Stomach (tissue), 9 donors: ENCODE results near the gene RAB1B. TPM values are rescaled to one million over a fixed set of nuclear protein-coding genes. Genes with fewer than 3 reads are reported as not detected.

Experiments
- DNase-seq, 2 donors: peaks; one replicate each; pipeline versions ENCODE4 v3.0.0 to v3.0.0-alpha.2; 2013 to 2019
- H3K27ac ChIP-seq, 5 donors: fragments of 200-600 bp in 4 of 5; sonication (generic) in 4 of 5; one replicate each; pipeline ENCODE4 v1.5.1; 2013 to 2019; ENCODE audit warnings: mild to moderate bottlenecking in 1 of 5, moderate library complexity in 1 of 5
- H3K27me3 ChIP-seq, 3 donors: fragments of 200-600 bp; sonication (generic); one replicate each; pipeline ENCODE4 v1.5.1; 2017 to 2019; ENCODE audit warnings: mixed run types in 1 of 3
- H3K36me3 ChIP-seq, 4 donors: fragments of 200-600 bp; sonication (generic); 1 replicate in 3 of 4; 2 replicates in 1 of 4; pipeline ENCODE4 v1.5.1; 2016 to 2019
- H3K4me1 ChIP-seq, 4 donors: fragments of 200-600 bp; sonication (generic); one replicate each; pipeline ENCODE4 v1.5.1; 2016 to 2019
- H3K4me3 ChIP-seq, 4 donors: fragments of 200-600 bp; sonication (generic) in 3 of 4; one replicate each; pipeline ENCODE4 v1.5.1; 2016 to 2019; ENCODE audit warnings: mild to moderate bottlenecking in 1 of 4
- H3K9me3 ChIP-seq, 4 donors: fragments of 200-600 bp; sonication (generic); one replicate each; pipeline ENCODE4 v1.5.1; 2016 to 2019
- EP300 ChIP-seq: sonication (generic); formaldehyde crosslinking; IDR thresholded peaks from one replicate; pipeline ENCODE4 v1.6.1; 2017; ENCODE audit warnings: antibody characterized with exemption
- POLR2A ChIP-seq, 4 donors: fragments of 450-650 bp; IDR thresholded peaks; one replicate each; pipeline ENCODE4 v1.6.1; 2016; ENCODE audit warnings: antibody characterized with exemption in 4 of 4, control low read depth in 2 of 4, mild to moderate bottlenecking in 1 of 4, moderate library complexity in 1 of 4
- POLR2AphosphoS5 ChIP-seq, 3 donors: sonication (generic); formaldehyde crosslinking; IDR thresholded peaks; one replicate each; pipeline ENCODE4 v1.6.1; 2016; ENCODE audit warnings: antibody characterized with exemption in 3 of 3
- WGBS, 5 donors: extraction: QIAGEN DNeasy Blood & Tissue Kit in 3 of 5; methylation state at CpG; one replicate each; pipeline versions ENCODE4 v1.1.5 to v1.1.7; 2013 to 2018; 5-methylcytosine and 5-hydroxymethylcytosine counted together
- intact Hi-C: fragments of 100-400 bp; cut with DNase I; formaldehyde crosslinking; loops from one replicate; pipeline ENCODE4 v1.15.1; 2023; ENCODE audit warnings: low total_unique reads
- polyA plus RNA-seq, 3 donors: library from polyadenylated mRNA; stranded (reverse); fragments of 200-250 nt; gene quantifications; one replicate each; pipeline ENCODE4 v1.2.3, GENCODE V29; 2013
- total RNA-seq, 5 donors: library from RNA; depleted of rRNA; stranded (reverse); fragments of >200 nt; gene quantifications; one replicate each; pipeline versions ENCODE4 v1.1.0 to v1.2.3, GENCODE V29; 2014 to 2016
- TF ChIP-seq, protein P1 (sequence below), 7 experiments: fragments of 450-650 bp in 4 of 7; fragments of 200-600 bp in 3 of 7; sonication (generic) in 3 of 7; IDR thresholded peaks; one replicate each; pipeline ENCODE4 v1.5.1; 2016 to 2019; ENCODE audit warnings: antibody characterized with exemption in 7 of 7, control low read depth in 2 of 7, mild to moderate bottlenecking in 1 of 7
- donor health status: healthy with polysubstance abuse.
- donor health status: Bipolar disorder and iron deficiency.
- donor health status: healthy.

Gene RAB1B
- total and polyA plus RNA-seq, 8 donors: 19.3 to 170 (median 82.3) TPM

DNA sequence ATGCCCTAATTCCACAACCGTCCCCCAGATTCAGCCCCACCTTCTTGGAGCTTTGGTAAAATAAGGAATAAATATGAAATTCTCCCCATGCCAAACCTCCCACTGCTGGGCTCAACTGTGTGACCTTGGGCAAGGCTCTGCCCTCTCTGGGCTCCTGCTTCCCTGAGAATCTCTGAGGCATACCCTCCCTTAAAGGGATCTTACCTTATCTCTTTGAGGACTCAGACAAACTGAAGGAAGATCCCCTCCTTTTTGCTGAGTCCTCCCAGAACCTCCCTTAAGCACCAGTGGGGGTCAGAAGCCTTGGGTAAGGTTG, 45.7 kb downstream of the RAB1B start:
- no peaks in the 10 kb centered on the region for H3K36me3 ChIP-seq
- peak overlapping the region in 3 of 4 donors; percentile 26 to 55 (median 46) for H3K4me3 ChIP-seq
- peak overlapping the region; percentile 80 to 94 (median 88) for H3K27ac ChIP-seq
- TF ChIP-seq POLR2A (IDR thresholded peaks at IDR 0.05) (no peak), EP300 (no peak), POLR2AphosphoS5 (IDR thresholded peaks at IDR 0.05) (no peak)
- TF ChIP-seq, protein P1, sequence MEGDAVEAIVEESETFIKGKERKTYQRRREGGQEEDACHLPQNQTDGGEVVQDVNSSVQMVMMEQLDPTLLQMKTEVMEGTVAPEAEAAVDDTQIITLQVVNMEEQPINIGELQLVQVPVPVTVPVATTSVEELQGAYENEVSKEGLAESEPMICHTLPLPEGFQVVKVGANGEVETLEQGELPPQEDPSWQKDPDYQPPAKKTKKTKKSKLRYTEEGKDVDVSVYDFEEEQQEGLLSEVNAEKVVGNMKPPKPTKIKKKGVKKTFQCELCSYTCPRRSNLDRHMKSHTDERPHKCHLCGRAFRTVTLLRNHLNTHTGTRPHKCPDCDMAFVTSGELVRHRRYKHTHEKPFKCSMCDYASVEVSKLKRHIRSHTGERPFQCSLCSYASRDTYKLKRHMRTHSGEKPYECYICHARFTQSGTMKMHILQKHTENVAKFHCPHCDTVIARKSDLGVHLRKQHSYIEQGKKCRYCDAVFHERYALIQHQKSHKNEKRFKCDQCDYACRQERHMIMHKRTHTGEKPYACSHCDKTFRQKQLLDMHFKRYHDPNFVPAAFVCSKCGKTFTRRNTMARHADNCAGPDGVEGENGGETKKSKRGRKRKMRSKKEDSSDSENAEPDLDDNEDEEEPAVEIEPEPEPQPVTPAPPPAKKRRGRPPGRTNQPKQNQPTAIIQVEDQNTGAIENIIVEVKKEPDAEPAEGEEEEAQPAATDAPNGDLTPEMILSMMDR (IDR thresholded peaks at IDR 0.05): no peak
- intact Hi-C loops: loop anchor here (10.0 kb wide), 1 partner anchor 71 kb away; no protein-coding TSS in a partner anchor
- H3K9me3 ChIP-seq: no peaks in the 10 kb centered on the region
- no peak for DNase-seq
- H3K4me1 ChIP-seq: peaks cover 48 to 69% (median 65%) of the 10 kb centered on the region in 4 donors
- peaks cover 0 to 12% (median 0%) of the 10 kb centered on the region in 3 donors for H3K27me3 ChIP-seq
- WGBS, 5 donors: 39 to 92% (median 73%) methylated on average over 1 of the region's 1 CpG

DNA sequence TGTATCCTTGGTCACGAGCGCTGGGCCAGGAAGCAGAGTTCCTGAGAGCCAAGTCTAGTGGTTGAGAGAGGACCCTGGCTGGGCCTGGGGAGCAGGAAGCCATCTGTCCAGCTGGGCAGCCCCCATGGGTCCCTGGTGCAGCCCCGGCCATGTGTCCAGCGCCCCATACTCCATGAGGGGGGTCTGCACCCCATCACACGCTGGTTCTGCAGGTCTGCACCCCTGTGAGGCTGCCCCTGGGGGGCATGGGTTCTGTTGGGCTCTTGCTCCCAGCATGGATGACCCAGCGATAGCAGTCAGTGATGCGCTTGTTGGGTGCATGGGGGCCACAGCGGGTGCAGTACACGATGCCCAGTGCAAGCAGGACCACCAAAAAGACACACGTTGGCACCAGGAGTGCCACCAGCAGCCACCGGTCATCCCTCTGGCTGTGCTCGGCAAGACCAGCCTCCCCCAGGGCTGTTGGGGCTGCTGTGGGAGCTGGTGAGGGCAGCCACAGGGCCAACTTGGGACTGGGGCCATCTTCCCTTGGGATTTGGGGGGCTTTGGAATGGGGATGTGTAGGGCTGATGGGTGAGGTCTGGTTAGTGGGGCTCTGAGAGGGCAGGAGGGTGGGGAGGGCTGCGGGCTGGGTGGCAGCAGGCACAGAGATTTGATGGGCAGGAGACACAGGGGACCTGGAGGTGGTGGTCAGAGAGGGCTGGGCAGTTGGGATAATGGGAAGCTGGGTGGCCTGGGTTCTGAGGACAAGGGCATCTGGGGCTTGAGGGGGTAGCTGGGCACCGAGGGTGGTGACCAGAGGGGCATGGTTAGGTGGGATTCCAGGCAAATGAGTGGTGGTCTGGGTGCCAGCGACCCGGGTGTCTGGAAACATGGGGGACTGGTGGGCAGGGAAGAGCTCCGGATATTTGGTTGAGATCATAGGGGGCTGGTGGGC, 46.4 kb downstream of the RAB1B start:
- Histone ChIP-seq H3K36me3 (no peaks in the 10 kb centered on the region), H3K9me3 (no peaks in the 10 kb centered on the region), H3K4me3 (peak overlapping the region; percentile 26 to 56 (median 50)), H3K4me1 (peaks cover 48 to 69% (median 65%) of the 10 kb centered on the region in 4 donors), H3K27ac (peak overlapping the region; percentile 26 to 94 (median 88)), H3K27me3 (peaks cover 0 to 12% (median 0%) of the 10 kb centered on the region in 3 donors)
- 71 to 85% (median 82%) methylated on average over 6 to 17 of the region's 17 CpGs for WGBS, 5 donors
- intact Hi-C loops: loop anchor here (10.0 kb wide), 1 partner anchor 70 kb away; no protein-coding TSS in a partner anchor
- no peak for DNase-seq
- TF ChIP-seq POLR2A (IDR thresholded peaks at IDR 0.05) (no peak), POLR2AphosphoS5 (IDR thresholded peaks at IDR 0.05) (no peak), EP300 (no peak)
- TF ChIP-seq, protein P1 (IDR thresholded peaks at IDR 0.05): no peak

DNA sequence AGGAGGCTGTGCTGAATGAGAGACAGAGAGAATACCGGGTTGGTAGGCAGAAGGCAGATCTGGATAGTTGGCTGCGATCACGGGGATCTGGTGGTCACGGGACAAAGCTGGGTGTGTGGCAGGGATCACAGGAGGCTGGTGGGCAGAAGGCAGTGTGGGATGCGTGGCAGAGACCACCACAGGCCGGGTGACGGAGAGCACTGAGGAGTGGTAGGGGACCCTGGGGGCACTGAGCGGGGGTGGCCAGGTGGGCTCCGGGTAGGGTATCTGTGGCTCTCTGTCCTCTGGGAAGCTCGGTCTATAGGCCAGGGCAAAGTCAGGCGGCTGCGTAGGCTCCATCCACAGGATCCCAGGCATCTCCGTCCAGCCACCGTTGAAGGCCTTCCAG, 47.1 kb downstream of the RAB1B start:
- intact Hi-C loops: loop anchor here (10.0 kb wide), 1 partner anchor 69 kb away; no protein-coding TSS in a partner anchor
- TF ChIP-seq POLR2A (IDR thresholded peaks at IDR 0.05) (no peak), EP300 (no peak), POLR2AphosphoS5 (IDR thresholded peaks at IDR 0.05) (no peak)
- TF ChIP-seq, protein P1 (IDR thresholded peaks at IDR 0.05): no peak
- Histone ChIP-seq H3K4me1 (peaks cover 48 to 69% (median 65%) of the 10 kb centered on the region in 4 donors), H3K36me3 (no peaks in the 10 kb centered on the region), H3K4me3 (peak overlapping the region; percentile 46 to 56 (median 52)), H3K27me3 (peaks cover 0 to 12% (median 0%) of the 10 kb centered on the region in 3 donors), H3K9me3 (no peaks in the 10 kb centered on the region), H3K27ac (peak overlapping the region in 4 of 5 donors; percentile 84 to 94 (median 86))
- WGBS, 5 donors: 76 to 84% (median 79%) methylated on average over 9 to 14 of the region's 14 CpGs
- DNase-seq: no peak

DNA sequence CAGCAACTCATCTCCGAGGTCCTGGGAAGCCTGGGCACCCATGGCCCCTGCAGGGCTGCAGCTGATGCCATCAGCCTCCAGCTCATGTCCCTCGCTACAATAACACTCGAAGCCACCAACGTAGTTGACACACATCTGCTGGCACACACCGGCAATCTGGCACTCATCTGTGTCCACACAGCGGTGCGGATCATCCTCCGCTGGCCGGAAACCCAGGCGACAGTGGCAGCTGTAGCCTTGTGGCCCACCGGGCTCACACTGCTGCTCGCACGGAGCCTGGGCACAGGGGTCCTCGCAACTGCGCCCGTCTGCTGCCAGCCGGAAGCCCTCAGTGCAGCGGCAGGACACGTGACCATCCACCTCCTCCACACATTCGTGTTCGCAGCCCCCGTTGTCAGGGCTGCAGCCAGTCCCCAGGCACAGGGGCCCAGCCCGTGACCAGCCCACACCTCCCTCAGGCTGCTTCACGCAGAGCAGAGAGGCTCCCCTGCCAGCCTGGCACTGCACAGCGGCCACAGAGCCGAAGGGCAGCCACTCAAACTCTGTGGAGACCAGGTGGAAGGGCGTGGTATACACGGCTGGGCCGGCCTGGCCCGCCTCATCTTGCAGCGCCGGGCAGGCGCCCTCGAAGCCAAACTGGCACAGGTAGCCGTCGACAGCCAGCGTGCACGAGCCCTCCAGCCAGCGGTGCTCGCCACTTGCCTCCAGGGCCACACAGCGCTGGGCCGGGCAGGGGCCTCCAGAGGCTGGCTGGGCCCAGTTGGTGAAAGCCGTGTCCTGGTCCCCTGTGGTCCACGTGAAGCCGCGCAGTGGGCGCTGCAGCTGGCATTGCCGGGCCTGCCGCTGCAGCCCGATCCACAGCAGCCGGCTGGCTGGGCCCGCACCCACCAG, 47.7 kb downstream of the RAB1B start:
- peak in 1 of 2 donors; percentile 47 for DNase-seq
- Histone ChIP-seq H3K4me3 (peak overlapping the region; percentile 46 to 56 (median 52)), H3K9me3 (no peaks in the 10 kb centered on the region), H3K36me3 (no peaks in the 10 kb centered on the region), H3K27me3 (peaks cover 0 to 12% (median 0%) of the 10 kb centered on the region in 3 donors), H3K27ac (peak overlapping the region; percentile 53 to 94 (median 84)), H3K4me1 (peaks cover 48 to 69% (median 65%) of the 10 kb centered on the region in 4 donors)
- TF ChIP-seq, protein P1 (IDR thresholded peaks at IDR 0.05): no peak
- TF ChIP-seq POLR2A (IDR thresholded peaks at IDR 0.05) (no peak), POLR2AphosphoS5 (IDR thresholded peaks at IDR 0.05) (no peak), EP300 (no peak)
- intact Hi-C loops: loop anchor here (10.0 kb wide), 1 partner anchor 69 kb away; no protein-coding TSS in a partner anchor
- WGBS, 5 donors: 61 to 76% (median 66%) methylated on average over 30 to 52 of the region's 52 CpGs
